Adipocyte (in vitro differentiated cells): ENCODE measurements around the gene PRR15L.
"Not testable (repeated sequence)": the region's sequence is repeated elsewhere in the genome, so short reads cannot be mapped to it uniquely, and the experiment has no call there.

ENCODE experiments used
- DNase-seq: peaks from one replicate; pipeline ENCODE4 v3.0.0-alpha.2; 2015; ENCODE audit warnings: low read depth
- H3K27me3 ChIP-seq: replicated peaks from 2 replicates; pipeline ENCODE4 v1.7.0; 2013; ENCODE audit warnings: mild to moderate bottlenecking, low read length, moderate library complexity; ENCODE audit not compliant: control insufficient read depth, insufficient read depth
- H3K36me3 ChIP-seq: 2 replicates; pipeline ENCODE4 v1.7.0; 2013; ENCODE audit warnings: low read length, mild to moderate bottlenecking, moderate library complexity; ENCODE audit not compliant: control insufficient read depth, insufficient read depth, severe bottlenecking
- H3K4me1 ChIP-seq: 2 replicates; pipeline ENCODE4 v1.7.0; 2013; ENCODE audit warnings: mild to moderate bottlenecking, low read length, moderate library complexity; ENCODE audit not compliant: control insufficient read depth, insufficient read depth
- H3K4me3 ChIP-seq: 2 replicates; pipeline ENCODE4 v1.7.0; 2013; ENCODE audit warnings: mild to moderate bottlenecking, low read length, moderate library complexity
- H3K9ac ChIP-seq: 2 replicates; pipeline ENCODE4 v1.7.0; 2013; ENCODE audit warnings: mild to moderate bottlenecking, low read length, moderate library complexity
- H3K9me3 ChIP-seq: 2 replicates; pipeline ENCODE4 v1.7.0; 2013; ENCODE audit warnings: mild to moderate bottlenecking, low read length, moderate library complexity; ENCODE audit not compliant: control insufficient read depth

PRR15L gene

DNA sequence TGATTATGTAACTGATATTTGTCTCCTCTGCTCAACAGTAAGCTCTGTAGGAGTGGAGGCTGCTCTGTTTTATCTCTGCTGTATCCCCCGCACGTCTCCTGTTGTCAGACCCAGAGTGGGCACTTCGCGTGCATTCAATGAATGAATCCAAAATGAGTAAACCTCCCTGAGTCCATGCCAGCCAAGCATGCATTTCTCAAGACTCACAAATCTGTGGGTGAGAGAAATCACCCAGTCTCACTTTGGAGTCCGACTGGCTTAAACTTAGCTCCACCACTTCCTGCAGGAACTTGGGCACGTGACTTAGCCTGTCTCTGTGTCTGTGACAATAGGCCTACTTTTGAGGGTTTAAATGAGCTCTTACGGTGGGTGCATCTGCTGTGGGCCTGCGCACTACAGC, 12.6 kb downstream of the PRR15L start:
- Histone ChIP-seq H3K9ac (no peak overlapping the region), H3K27me3 (no peaks in the 10 kb centered on the region), H3K4me3 (no peak overlapping the region), H3K36me3 (peaks cover 22% of the 10 kb centered on the region), H3K9me3 (no peaks in the 10 kb centered on the region), H3K4me1 (peaks cover 25% of the 10 kb centered on the region)
- DNase-seq: no peak

DNA sequence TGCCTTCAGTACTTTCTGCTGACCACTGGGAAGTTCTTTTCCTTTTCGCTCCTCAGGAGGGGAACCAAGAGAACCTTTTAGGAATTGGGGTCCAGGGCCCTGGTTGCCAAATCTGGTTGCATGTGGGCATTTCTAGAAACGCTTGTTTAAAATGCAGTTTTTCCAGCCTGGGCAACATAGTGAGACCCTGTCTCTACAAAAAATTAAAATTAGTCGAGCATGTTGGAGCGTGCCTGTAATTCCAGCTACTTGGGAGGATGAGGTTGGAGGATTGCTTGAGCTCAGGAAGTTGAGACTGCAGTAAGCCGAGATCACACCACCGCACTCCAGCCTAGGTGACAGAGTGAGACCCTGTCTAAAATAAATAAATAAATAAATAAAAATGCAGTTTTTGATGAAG, 15.1 kb downstream of the PRR15L start:
- DNase-seq: no peak
- Histone ChIP-seq H3K4me1 (peaks cover 29% of the 10 kb centered on the region), H3K9ac (peak overlapping the region; percentile 92), H3K4me3 (peak overlapping the region; percentile 90), H3K36me3 (peaks cover 22% of the 10 kb centered on the region), H3K27me3 (no peaks in the 10 kb centered on the region), H3K9me3 (no peaks in the 10 kb centered on the region)

DNA sequence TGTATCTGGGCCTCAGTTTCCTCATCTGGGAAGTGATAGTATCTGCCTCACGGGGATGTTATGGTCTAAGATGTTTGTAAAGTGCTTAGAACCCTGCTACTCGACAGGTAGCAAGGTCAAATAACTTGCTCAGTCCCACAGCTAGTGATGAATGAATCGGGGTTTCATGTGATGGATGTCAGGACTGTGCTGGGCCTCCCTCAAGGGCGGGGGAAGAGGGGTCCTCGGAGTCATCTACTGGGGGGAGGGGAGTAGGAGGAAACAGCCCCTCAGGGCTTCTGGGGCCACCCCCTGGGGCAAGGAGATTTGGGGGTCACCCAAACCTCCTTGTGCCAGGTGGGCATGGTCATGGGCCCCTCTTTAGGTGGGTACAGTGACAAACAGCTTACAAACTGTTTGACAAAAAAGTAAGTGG, 15.6 kb downstream of the PRR15L start:
- peak overlapping the region; percentile 90 for H3K4me3 ChIP-seq
- no peaks in the 10 kb centered on the region for H3K27me3 ChIP-seq
- no peak for DNase-seq
- peak overlapping the region; percentile 92 for H3K9ac ChIP-seq
- peaks cover 22% of the 10 kb centered on the region for H3K36me3 ChIP-seq
- H3K4me1 ChIP-seq: peaks cover 29% of the 10 kb centered on the region
- no peaks in the 10 kb centered on the region for H3K9me3 ChIP-seq

DNA sequence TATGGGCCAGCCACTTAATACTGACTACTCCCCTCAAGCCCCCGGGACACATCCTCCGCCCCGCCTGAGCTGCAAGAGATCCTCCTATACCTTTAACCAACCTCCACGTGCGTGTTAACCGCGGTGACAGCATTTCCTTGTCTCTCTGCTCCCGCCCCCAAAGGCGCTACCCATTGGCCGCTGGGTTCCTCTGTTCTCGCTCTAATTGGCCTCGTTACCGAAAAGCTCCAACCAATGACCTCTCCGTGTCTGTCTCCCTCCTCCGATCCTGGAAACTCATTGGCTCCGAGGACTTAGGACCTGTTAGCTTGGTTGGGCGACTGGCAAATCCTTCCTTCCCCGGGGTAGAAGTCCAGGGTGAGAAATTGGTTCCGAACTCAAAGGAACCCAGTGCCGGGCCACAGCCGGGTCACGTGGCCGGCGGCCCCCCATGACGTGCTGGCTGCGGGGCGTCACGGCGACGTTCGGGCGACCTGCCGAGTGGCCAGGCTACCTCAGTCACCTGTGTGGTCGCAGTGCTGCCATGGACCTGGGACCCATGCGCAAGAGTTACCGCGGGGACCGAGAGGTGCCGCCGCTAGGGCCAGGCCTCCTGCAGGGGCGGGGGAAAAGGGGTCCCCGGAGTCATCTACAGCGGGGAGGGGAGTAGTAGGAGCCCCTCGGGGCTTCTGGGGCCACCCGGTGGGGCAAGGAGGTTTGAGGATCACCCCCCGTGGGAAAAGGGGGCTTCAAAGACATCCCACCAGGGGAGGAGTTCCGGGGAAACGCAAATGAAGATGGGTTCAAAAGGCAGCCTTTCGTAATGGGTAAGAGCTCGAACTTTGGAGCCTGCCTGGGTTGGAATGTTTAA, 16.2 kb downstream of the PRR15L start, which contains the start of gene PNPO:
Gene PNPO, plus strand, starts transcription at position 326 of the 850 bp plus-strand sequence. Its CDS starts 105 bp downstream, at position 431.
- H3K9me3 ChIP-seq: no peaks in the 10 kb centered on the region
- H3K27me3 ChIP-seq: no peaks in the 10 kb centered on the region
- DNase-seq: peak; percentile 99
- peak within 1 kb of the TSS; percentile 90 for H3K4me3 ChIP-seq
- peaks cover 20% of the 10 kb centered on the region for H3K36me3 ChIP-seq
- peak within 1 kb of the TSS; percentile 92 for H3K9ac ChIP-seq
- H3K4me1 ChIP-seq: peaks cover 29% of the 10 kb centered on the region

DNA sequence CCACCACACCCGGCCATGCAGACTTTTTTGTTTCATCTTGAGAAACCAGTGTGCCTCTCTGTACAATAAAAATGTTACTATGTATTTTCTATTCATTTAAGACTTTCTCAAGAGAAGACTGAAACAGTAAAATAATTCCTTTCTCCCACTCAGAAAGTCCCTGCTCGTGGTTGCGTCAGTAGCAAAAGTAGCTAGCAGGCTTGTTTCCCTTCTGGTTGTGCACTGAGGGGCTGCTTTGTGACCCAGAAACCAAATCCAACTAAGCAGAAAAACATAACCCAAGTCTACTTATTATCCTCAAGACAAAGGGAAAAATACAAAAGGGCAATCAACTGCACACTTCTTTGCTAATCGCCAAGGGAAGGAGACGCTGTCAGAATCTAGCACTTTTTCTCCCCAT, 19.7 kb downstream of the PRR15L start:
- H3K9me3 ChIP-seq: no peaks in the 10 kb centered on the region
- no peak overlapping the region for H3K9ac ChIP-seq
- no peaks in the 10 kb centered on the region for H3K27me3 ChIP-seq
- H3K36me3 ChIP-seq: no peaks in the 10 kb centered on the region
- H3K4me1 ChIP-seq: peaks cover 30% of the 10 kb centered on the region
- DNase-seq: no peak
- H3K4me3 ChIP-seq: no peak overlapping the region

DNA sequence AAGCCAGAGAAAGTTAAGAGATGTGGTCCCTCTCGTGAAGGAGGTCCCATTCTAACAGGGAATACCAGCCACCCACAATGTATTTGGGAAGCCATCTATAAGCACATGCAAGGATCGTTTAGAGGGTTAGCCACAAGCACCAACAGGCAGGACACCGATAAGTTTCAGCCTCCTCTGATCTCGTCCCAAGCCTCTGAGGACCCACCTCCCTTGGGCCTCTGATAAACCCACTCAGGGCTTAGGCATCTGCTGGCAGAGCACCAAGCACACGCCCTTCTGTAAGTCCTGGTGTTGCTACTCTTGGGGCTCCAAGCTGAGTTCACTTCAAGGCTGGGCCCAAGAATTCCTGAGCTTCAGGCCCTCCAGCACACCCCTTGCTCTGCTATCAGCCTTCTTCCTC, 21.7 kb downstream of the PRR15L start:
- H3K4me1 ChIP-seq: peaks cover 19% of the 10 kb centered on the region
- no peak overlapping the region for H3K4me3 ChIP-seq
- H3K9ac ChIP-seq: no peak overlapping the region
- H3K9me3 ChIP-seq: no peaks in the 10 kb centered on the region
- peak; percentile 45 for DNase-seq
- H3K36me3 ChIP-seq: no peaks in the 10 kb centered on the region
- no peaks in the 10 kb centered on the region for H3K27me3 ChIP-seq

DNA sequence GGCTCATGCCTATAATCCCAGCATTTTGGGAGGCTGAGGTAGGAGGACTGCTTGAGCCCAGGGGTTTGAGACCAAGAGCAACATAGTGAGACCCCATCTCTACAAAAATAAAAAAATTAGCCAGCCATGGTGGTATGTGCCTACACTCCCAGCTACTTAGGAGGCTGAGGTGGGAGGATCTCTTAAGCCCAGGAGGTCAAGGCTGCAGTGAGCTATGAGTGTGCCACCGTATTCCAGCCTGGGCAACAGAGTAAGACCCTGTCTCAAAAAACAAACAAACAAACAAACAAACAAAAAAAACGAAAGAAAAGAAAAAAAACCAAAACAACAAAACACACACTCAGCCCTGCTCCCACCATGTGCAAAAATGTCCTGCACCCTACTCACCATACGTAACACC, 22.2 kb downstream of the PRR15L start:
- not testable (repeated sequence) for H3K36me3 ChIP-seq, H3K27me3 ChIP-seq, H3K9ac ChIP-seq, H3K4me3 ChIP-seq, DNase-seq, H3K9me3 ChIP-seq
- peaks cover 16% of the 10 kb centered on the region for H3K4me1 ChIP-seq

DNA sequence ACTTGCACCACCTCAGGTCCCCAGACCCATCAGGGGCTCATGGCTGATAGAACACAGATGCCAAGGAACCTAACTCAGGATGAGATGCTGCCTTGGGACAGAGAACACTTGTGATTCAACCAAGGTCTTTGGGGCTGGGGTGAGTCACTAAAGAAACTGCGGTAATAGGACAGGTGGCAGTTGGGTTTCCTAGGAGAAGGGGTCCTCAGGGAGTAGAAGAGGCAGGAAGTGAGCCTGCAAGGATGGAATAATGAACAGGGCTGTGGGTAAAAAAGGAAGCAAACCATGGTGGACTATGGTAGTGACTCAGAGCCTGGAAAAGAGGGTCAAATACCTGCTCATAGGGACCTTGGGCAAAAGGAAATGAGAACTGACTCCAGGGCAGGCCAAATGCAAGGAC, 22.8 kb downstream of the PRR15L start:
- H3K27me3 ChIP-seq: no peaks in the 10 kb centered on the region
- no peaks in the 10 kb centered on the region for H3K36me3 ChIP-seq
- DNase-seq: no peak
- no peak overlapping the region for H3K4me3 ChIP-seq
- H3K9me3 ChIP-seq: no peaks in the 10 kb centered on the region
- H3K9ac ChIP-seq: no peak overlapping the region
- H3K4me1 ChIP-seq: peaks cover 16% of the 10 kb centered on the region

DNA sequence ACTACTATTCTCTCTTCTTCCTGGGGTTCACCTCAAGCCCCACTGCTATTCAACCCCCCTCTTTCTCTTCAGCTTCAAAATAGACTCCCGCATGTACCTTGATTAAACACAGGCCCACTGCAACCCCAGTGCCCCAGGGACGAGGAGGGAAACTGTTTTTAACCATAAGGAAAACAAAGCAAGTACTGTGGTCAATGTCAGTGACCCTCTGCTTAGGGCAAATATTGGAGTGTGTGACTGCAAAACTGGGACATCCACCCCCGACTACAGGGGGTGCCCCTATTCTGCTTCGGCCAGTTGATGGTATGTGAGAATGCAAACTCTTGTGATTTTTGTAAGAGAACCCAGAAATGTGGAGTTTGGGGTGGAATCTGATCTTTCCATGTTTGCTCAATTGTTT, 25.8 kb downstream of the PRR15L start:
- H3K4me1 ChIP-seq: peaks cover 13% of the 10 kb centered on the region
- no peaks in the 10 kb centered on the region for H3K9me3 ChIP-seq
- no peak overlapping the region for H3K9ac ChIP-seq
- no peak overlapping the region for H3K4me3 ChIP-seq
- no peak for DNase-seq
- no peaks in the 10 kb centered on the region for H3K27me3 ChIP-seq
- peaks cover 7% of the 10 kb centered on the region for H3K36me3 ChIP-seq

DNA sequence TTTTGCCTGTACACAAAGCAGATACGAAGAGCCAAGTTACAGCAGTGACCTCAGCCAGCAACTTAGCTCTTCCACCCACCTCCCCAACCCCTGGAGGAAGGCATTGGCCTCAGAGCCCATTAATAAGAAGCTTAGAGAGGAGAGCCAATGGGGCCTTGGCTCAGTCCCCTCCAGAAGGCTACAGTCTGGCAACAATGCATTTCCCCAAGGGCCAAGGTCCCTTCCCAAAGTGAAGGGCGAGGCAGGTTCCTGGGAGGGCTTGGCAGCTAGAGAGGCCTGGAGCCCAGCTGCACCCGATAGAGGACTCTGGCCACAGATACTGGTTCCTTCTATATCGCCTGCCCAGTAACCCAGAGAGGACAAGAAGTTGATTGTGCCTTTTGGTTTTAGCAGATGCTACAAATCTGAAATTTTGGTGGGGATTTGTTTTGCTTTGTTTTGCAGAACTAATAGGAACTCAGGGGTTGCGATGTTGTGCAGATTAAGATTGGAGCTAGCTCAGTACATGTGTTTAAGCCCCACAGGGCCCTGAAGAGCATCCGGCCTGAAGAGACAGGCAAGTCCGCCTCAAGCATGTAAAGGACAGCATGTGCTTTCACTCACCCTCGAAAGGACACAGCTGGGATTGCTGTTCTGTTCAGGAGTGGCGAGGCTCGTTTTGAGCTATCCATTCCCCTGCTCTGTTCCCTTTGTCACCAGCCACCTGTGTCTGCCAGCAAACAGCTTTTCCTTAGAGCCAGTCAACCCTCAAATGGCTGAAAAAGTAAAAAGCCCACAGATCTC, 28.3 kb downstream of the PRR15L start:
- DNase-seq: no peak
- H3K27me3 ChIP-seq: no peaks in the 10 kb centered on the region
- H3K4me1 ChIP-seq: peaks cover 18% of the 10 kb centered on the region
- H3K9ac ChIP-seq: no peak overlapping the region
- peaks cover 28% of the 10 kb centered on the region for H3K36me3 ChIP-seq
- H3K4me3 ChIP-seq: no peak overlapping the region
- no peaks in the 10 kb centered on the region for H3K9me3 ChIP-seq

DNA sequence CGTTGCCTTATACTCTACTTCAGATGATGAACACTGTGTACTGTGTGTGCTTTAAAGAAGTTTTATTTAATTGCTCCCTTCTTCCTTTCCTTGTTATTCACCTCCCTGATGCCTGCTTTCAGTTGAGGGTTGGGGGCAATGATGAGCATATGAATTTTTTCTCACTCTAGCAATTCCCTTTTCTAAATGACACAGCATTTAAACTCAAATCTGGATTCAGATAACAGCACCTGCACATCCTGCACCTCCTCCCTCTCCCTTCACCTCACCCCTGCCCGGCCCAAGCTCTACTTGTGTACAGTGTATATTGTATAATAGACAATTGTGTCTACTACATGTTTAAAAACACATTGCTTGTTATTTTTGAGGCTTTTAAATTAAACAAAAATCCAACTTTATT, 29.3 kb downstream of the PRR15L start:
- H3K9me3 ChIP-seq: no peaks in the 10 kb centered on the region
- H3K4me3 ChIP-seq: no peak overlapping the region
- H3K36me3 ChIP-seq: peaks cover 37% of the 10 kb centered on the region
- no peak for DNase-seq
- H3K9ac ChIP-seq: no peak overlapping the region
- peaks cover 18% of the 10 kb centered on the region for H3K4me1 ChIP-seq
- no peaks in the 10 kb centered on the region for H3K27me3 ChIP-seq
